HUES48 (cell line): ENCODE results near the gene TRIP6.

Experiments
- H3K27ac ChIP-seq: one replicate; pipeline ENCODE4 v1.7.0; 2013; ENCODE audit warnings: low read depth, low read length, inconsistent platforms
- H3K27me3 ChIP-seq: 2 replicates; pipeline ENCODE4 v1.6.1; 2013; ENCODE audit warnings: mild to moderate bottlenecking, low read length; ENCODE audit not compliant: control insufficient read depth, insufficient read depth
- H3K36me3 ChIP-seq: 2 replicates; pipeline ENCODE4 v1.6.1; 2013; ENCODE audit warnings: low read length; ENCODE audit not compliant: control insufficient read depth, insufficient read depth
- H3K4me1 ChIP-seq: 2 replicates; pipeline ENCODE4 v1.6.1; 2013; ENCODE audit warnings: mild to moderate bottlenecking, low read length; ENCODE audit not compliant: control insufficient read depth, insufficient read depth
- H3K4me3 ChIP-seq: 2 replicates; pipeline ENCODE4 v1.5.1; 2013; ENCODE audit warnings: mild to moderate bottlenecking, low read depth, low read length
- H3K9ac ChIP-seq: 2 replicates; pipeline ENCODE4 v1.6.1; 2013; ENCODE audit warnings: mild to moderate bottlenecking, low read depth, low read length, moderate library complexity
- H3K9me3 ChIP-seq: 2 replicates; pipeline ENCODE4 v1.6.1; 2013; ENCODE audit warnings: low read length; ENCODE audit not compliant: control insufficient read depth, insufficient read depth

TRIP6 gene

GRCh38 chr7:100893910-100894721 lies 26.9 kb downstream of the TRIP6 start:
- H3K9me3 ChIP-seq = no peaks in the 10 kb centered on the region
- H3K4me3 ChIP-seq = peak overlapping the region; percentile 62; the same call in 1 of the 2 replicates
- no peak overlapping the region for H3K9ac ChIP-seq
- no peak overlapping the region for H3K27ac ChIP-seq
- peaks cover 15% of the 10 kb centered on the region for H3K27me3 ChIP-seq
- H3K4me1 ChIP-seq = peaks cover 6% of the 10 kb centered on the region; the same call in 1 of the 2 replicates
- no peaks in the 10 kb centered on the region for H3K36me3 ChIP-seq

DNA sequence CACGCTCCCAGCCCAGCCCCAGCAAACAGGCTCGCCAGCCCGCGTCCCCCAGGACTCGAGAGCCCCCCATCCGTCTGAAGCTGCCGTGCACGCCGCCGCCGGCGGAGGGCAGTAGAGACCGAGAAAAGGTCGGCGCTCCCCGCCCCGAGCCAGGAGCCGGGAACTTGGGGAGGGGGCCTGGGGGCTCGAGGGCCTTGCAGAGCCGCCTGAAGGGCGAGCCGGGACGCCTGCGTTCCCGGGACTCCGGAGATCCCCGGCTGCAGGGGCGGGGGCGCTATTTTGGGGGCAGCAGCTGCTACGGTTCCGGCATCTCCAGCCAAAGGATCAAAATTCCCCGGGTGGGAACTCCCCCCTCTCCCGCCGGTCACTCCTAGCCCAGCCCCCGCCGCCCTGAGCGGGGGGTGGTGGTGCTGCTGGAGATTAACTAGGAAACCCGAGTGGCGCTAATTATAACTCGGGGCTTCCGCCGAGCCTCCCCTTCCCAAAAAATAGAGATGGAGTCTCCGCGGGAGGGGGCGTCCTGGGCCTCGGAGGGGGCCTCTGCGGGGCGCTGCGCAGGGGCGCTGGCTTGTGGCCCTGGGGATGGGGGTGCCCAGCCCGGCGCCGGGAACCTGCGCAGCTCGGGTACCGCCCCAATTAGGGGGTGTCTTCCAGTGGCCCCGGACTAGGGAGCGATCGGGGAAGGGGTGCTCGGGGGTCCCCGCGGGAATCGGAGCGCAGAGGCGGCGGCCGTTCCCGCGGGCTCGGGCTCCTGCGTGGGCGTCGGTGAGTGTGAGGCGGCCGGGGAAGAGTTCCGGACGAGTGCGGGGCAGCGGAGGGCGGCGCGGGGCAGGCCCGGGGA lies 27.9 kb downstream of the TRIP6 start:
- peaks cover 15% of the 10 kb centered on the region for H3K27me3 ChIP-seq
- H3K27ac ChIP-seq = no peak overlapping the region
- H3K9me3 ChIP-seq = no peaks in the 10 kb centered on the region
- H3K36me3 ChIP-seq = no peaks in the 10 kb centered on the region
- H3K4me1 ChIP-seq = peaks cover 6% of the 10 kb centered on the region; the same call in 1 of the 2 replicates
- peak overlapping the region; percentile 62 for H3K4me3 ChIP-seq
- no peak overlapping the region for H3K9ac ChIP-seq

DNA sequence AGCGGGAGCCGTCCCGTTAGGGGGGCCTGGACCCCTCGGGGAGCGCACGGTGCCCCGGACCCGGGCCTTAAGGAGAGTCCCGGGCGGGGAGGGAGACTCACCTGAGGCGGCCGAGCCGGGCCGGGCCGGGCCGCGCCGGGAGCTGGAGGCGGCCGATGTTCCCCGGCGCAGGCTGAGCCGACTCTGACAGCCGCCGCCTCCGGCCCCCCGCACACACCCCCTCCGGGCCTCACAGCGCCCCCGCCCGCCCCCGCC lies 28.4 kb downstream of the TRIP6 start, which contains the start of gene ACHE:
Gene ACHE, minus strand, starts transcription at position 188 of the 255 bp plus-strand sequence. CDS start 1,656 bp downstream, outside the sequence.
- Histone ChIP-seq H3K27me3 (peaks cover 15% of the 10 kb centered on the region), H3K9ac (no peak within 1 kb of the TSS), H3K36me3 (no peaks in the 10 kb centered on the region), H3K4me3 (peak within 1 kb of the TSS; percentile 62), H3K9me3 (no peaks in the 10 kb centered on the region), H3K27ac (no peak within 1 kb of the TSS), H3K4me1 (peaks cover 6% of the 10 kb centered on the region; the same call in 1 of the 2 replicates)

DNA sequence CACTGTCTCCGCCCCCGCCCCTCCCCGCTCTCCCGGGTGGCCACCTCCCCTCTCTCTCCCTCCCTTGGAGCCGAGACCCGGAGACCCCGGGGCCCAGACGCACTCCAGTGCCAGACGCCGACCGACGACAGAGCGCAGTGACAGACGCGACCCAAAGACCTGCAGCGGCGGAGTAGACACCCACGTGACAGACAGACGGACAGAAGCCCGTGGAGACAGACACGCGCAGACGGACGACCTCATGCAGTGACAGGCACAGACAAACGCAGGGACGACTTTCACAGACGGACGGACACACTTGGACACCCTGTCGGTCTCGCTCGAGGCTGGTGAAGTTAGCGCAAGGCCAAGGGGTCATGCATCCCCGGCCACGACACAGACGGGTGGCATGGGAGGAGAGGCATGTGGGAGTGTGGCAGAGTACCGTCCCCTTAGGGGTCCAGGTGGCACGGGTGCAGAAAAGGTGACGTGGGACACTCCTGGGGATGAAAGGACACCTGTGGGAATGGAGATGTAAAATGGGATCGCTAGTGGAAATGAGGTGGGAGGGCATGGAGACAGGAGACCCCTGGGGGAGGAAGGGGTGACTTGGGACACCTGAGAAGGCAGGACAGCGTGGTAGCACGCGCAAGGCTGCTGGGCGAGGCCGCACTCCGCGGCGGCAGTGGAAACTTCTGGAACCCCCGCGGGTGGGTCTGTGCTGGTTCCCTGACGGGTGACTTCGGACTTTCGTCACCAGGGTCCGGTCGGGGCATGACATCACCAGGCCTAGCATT lies 29.0 kb downstream of the TRIP6 start:
- peaks cover 15% of the 10 kb centered on the region for H3K27me3 ChIP-seq
- H3K4me3 ChIP-seq = peak overlapping the region; percentile 43
- no peaks in the 10 kb centered on the region for H3K36me3 ChIP-seq
- no peak overlapping the region for H3K9ac ChIP-seq
- no peak overlapping the region for H3K27ac ChIP-seq
- peaks cover 6% of the 10 kb centered on the region; the same call in 1 of the 2 replicates for H3K4me1 ChIP-seq
- no peaks in the 10 kb centered on the region for H3K9me3 ChIP-seq

DNA sequence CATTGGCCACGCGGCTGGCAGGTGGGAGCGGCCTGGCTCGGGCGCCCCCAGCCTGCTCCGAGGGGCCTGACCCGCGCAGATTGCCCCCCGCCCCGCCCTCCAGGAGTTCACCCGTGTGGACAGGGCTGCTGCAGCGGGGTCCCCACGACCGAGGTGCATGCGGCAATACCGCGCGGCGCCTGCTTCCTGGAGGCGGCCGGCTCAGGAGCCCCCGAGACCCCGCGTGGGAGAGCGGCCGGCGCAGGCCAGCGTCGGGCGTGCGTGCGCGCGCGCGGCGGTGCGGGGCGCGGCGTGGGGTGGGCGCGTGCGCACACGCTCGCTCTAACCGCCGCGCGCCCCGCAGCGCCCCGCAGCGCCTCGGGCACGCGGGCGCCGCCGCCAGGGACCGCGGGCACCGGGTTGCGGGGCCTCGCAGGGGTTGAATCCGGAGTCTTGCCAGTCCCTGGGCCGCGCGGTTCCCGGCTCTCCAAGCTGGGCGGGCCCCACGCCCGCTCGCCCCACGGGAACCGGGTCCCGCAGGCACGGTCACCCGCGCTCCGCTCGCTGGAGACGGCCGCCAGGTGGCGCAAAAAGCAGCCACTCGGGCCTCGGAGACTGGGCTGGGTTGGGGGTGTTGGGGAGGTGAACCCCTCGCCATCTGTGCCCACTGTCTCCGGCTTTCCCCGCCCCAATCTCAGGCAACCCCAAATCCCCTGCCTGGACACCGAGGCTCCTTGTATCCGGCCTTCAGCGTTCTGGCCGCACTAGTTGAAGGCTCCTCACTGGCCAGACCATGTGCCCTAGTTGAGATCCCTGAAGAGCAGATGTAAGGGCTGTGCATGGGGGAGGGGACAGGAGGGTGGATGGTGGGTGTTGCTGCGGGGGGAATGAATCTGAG lies 29.8 kb downstream of the TRIP6 start:
- peak overlapping the region; percentile 43; the same call in 1 of the 2 replicates for H3K4me3 ChIP-seq

GRCh38 chr7:100897772-100898454 lies 30.7 kb downstream of the TRIP6 start:
- no peaks in the 10 kb centered on the region for H3K9me3 ChIP-seq
- no peak overlapping the region for H3K9ac ChIP-seq
- no peak overlapping the region for H3K27ac ChIP-seq
- peaks cover 15% of the 10 kb centered on the region for H3K27me3 ChIP-seq
- H3K4me1 ChIP-seq = peaks cover 6% of the 10 kb centered on the region; the same call in 1 of the 2 replicates
- no peaks in the 10 kb centered on the region for H3K36me3 ChIP-seq
- H3K4me3 ChIP-seq = no peak overlapping the region

More for the DNA sequence above, 29.8 kb downstream of the TRIP6 start:
- Histone ChIP-seq H3K27ac (no peak overlapping the region), H3K36me3 (no peaks in the 10 kb centered on the region), H3K4me1 (peaks cover 6% of the 10 kb centered on the region; the same call in 1 of the 2 replicates), H3K27me3 (peaks cover 15% of the 10 kb centered on the region), H3K9ac (no peak overlapping the region), H3K9me3 (no peaks in the 10 kb centered on the region)

- no peak overlapping the region for H3K4me3 ChIP-seq
- no peaks in the 10 kb centered on the region for H3K9me3 ChIP-seq
- no peaks in the 10 kb centered on the region for H3K36me3 ChIP-seq
- H3K9ac ChIP-seq = no peak overlapping the region
- no peak overlapping the region for H3K27ac ChIP-seq
- peaks cover 6% of the 10 kb centered on the region; the same call in 1 of the 2 replicates for H3K4me1 ChIP-seq
- peaks cover 15% of the 10 kb centered on the region for H3K27me3 ChIP-seq
These were observed 32.2 kb downstream of the TRIP6 start for GRCh38 chr7:100899432-100899831.

GRCh38 chr7:100900978-100901377 lies 33.8 kb downstream of the TRIP6 start:
- no peak overlapping the region for H3K9ac ChIP-seq
- peaks cover 8% of the 10 kb centered on the region for H3K27me3 ChIP-seq
- no peaks in the 10 kb centered on the region for H3K36me3 ChIP-seq
- H3K4me1 ChIP-seq = peaks cover 5% of the 10 kb centered on the region; the same call in 1 of the 2 replicates
- no peak overlapping the region for H3K4me3 ChIP-seq
- H3K9me3 ChIP-seq = no peaks in the 10 kb centered on the region
- H3K27ac ChIP-seq = no peak overlapping the region

GRCh38 chr7:100901921-100902332 lies 34.7 kb downstream of the TRIP6 start:
- no peaks in the 10 kb centered on the region for H3K27me3 ChIP-seq

More at GRCh38 chr7:100901921-100902332, 34.7 kb downstream of the TRIP6 start:
- Histone ChIP-seq H3K4me1 (no peaks in the 10 kb centered on the region), H3K36me3 (no peaks in the 10 kb centered on the region), H3K4me3 (no peak overlapping the region), H3K9ac (no peak overlapping the region), H3K9me3 (no peaks in the 10 kb centered on the region), H3K27ac (no peak overlapping the region)
